Pulmonary artery endothelial cell (primary cell): ENCODE data around the gene LDLRAP1. TPM values are rescaled to one million over a fixed set of nuclear protein-coding genes. Genes with fewer than 3 reads are reported as not detected.

Experiments
- DNase-seq: peaks from one replicate; pipeline ENCODE4 v3.0.0-alpha.2; 2011; ENCODE audit warnings: low read depth, low spot score
- total RNA-seq: library from RNA; depleted of rRNA; stranded (reverse); fragments of >200 nt; gene quantifications from 2 replicates; pipeline ENCODE4 v1.2.3, GENCODE V29; 2014

The LDLRAP1 gene
- total RNA-seq, 1 donor from 2014 or later = 13.1 TPM

DNA sequence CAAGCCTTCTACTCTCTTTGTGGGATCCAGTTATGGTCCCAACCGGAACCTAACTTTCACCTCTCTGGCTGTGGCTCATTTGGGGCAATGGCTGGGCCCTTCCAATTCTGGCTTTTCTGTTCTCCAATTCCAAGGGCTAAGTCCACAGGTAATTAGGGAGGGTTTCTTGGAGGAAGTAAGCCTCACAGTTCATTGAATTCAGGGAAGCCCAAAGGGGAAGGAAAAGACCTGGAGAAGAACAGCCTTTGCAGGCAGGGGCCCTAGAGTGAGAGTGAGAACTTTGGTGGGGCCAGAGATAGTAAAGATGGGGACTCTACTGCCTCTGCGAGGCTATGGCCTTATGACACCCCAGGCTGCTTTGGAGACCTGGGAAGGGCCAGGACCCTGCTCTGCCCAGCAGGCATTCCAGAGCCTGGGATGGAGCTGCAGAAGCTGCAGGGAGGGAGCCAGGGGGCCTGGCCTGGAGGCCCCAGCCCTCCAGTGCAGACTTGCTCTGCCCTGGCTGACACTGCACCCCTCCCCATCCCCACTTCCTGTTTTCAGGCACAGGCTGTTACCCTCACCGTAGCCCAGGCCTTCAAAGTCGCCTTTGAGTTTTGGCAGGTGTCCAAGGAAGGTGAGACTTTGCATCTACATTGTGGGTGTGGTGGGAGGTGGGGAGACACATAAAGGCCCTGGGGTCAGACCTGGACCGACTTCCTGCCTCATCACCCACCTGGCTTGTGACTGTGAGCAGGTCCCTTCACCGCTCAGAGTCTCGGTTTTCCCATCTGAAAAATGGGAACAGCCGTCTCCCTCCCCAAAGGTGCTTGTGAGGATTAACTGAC, 18.9 kb downstream of the LDLRAP1 start:
- no peak for DNase-seq

DNA sequence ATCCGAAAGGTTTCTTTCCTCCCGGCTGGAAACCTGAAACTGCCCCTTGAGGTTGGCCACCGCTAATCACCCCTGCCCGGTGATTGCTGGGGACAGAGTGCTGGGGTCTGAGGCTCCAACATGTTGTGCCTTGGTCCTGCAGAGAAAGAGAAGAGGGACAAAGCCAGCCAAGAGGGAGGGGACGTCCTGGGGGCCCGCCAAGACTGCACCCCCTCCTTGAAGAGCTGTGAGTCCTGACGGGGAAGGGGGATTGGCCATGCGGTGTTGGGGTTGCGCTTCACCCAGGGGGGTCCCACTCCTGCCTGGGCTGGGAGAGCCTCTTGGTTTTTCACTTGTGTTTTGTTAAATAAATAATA, 19.5 kb downstream of the LDLRAP1 start:
- no peak for DNase-seq

DNA sequence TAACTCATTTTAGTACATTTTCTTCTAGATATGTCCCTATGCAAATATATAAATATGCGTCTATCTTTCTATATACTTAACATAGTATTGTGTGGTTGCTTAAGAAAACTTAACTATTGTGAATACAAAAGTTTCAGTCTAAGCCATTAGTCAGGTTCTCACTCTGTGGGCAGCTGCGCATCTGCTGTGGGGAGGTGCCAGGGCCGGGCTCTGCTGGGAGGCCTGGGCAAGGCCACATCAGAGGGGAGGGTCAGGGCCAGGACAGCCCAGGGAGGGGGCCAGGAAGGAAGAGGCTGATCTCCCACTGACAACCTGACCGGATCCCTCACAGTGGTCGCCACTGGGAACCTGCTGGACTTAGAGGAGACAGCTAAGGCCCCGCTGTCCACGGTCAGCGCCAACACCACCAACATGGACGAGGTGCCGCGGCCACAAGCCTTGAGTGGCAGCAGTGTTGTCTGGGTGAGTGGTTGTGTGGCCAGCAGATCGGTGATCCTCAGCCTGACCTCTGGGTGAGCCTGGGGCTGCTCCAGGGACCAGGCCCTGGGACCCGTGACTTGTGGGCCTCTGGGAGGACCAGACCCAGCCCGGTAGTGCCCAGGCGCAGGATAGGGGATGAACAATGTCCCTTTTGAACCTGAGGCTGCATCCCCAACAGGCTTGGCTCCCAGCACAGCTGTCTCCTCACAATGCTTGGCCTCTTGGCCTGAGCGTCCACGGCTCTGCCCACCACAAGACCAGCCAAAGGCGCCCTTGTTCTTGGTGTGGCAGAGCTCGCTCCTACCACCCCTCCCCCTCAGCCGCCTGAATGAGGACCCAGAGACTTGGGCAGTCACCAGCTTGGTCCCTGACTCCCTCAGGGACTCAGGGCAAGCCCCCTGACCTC, 20.2 kb downstream of the LDLRAP1 start:
- no peak for DNase-seq

DNA sequence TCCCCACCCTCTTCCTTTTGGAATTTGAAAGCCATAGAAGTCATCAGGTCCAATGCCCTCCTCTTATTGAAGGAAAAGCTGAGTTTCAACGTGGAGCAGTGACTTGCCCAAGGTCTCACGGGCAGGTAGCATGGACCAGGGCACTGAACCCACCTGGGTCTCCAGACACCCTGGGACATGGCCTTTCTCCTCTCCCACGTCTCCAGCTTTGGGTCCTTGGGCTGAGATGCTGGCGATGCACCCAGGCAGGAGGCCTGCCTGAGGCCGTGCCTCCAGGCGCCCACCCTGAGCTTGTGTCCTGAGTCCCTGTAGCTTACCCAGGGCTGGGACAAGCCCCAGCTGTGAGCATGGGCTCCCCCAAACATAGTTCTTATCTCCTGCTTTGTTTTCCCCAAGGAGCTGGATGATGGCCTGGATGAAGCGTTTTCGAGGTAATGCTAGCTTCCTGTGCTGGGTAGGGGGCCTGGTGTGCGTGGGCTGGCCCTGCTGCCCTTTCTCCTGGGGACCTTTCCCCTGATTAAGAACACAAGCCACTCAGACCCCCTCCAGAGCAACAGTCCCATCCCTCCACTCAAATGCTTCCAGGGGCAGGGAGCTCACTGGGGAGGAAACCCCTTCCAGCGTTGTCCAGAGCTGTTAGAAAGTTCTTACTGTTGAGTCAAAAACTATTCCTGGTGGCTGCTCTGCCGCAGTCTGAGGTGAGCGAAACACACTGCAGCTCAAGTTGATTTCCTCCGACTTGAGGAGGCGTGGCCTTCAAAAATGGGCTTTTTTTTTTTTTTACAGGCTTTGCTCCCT, 21.6 kb downstream of the LDLRAP1 start:
- no peak for DNase-seq

DNA sequence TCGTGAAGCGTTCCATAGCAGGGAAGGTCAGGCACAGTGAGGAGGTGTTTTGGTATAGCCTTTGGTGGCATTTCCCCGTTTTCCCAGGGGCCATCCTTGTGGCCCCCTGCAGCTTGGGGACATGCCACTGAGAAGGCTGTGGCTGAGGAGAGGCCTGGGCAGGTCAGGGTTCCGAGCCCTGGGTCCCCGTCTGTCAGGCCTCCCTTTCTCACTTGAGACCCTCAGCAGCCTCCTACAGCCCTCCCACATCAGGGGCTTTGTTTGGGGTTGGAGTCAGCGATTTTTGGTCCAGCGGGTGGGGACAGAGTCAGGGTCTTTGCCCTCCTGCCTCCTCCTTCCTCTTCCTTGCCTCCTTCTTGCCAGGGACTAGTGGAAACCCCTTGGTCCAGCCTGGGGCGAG, 22.2 kb downstream of the LDLRAP1 start:
- no peak for DNase-seq

DNA sequence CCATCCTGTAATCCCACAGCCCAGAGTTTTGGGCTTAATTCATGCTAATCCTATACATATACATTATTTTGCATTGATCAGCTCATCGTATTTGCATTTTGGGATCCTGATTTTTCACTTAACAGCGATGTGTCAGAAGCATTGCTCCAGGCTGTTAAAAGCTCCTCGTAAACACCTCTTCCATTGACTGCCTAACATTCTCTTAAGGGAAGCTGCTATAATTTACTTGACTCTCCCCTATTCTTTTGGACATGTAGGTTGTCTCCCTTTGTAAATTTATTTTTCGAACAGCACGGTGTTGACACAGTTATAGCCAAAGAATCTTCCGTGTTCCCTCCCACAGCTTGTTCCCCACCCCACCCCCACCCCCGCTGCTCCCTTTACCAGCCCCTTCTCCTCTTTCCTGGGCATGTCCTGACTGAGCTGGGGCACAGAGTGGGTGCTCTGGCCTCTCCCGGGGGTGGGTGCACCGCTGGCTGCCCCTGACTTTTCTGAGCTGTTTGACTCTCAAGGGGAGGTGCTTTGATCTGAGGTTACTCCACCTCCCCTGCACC, 22.8 kb downstream of the LDLRAP1 start:
- DNase-seq = no peak

DNA sequence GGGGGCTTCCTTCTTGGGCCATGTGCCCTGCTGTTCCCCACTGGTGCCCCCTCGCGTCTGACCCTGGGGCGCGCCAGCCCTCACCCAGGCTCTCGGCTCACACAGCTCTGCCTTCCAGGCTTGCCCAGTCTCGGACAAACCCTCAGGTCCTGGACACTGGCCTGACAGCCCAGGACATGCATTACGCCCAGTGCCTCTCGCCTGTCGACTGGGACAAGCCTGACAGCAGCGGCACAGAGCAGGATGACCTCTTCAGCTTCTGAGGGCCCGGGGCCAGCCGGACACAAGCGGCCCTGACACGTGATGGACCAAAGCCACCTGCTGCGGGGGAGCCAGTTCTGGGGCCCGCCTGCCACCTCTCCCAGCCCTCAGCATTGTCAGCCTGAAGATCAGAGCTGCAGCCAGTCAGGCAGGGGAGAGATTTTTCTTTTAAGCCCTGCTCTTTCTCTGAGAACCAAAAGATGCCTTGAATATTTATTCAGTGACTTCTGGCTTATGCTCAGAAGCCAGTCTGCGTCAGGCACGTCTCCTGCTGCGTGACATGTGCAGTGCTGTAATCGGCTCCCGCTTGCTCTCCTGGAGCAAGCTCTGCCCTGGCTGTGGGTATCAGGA, 23.4 kb downstream of the LDLRAP1 start:
- DNase-seq = no peak

DNA sequence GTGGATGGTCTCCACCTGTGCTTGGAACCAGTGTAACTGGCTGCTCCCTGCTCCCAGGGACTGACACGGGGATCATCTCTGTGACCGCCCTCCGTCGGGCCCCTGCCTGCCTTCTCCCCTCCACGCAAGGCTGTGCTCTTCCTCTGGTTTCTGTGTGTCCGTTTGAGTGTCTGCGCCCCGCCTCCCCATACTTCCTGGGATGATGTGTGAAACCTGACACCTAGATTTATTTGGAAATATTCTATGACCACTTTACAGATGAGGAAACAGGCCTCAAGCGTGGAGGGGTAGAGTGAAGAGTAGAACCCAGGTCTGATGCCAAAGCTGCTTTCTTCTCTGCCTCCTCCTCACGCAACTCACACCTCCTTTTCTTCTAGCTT, 24.3 kb downstream of the LDLRAP1 start:
- no peak for DNase-seq

DNA sequence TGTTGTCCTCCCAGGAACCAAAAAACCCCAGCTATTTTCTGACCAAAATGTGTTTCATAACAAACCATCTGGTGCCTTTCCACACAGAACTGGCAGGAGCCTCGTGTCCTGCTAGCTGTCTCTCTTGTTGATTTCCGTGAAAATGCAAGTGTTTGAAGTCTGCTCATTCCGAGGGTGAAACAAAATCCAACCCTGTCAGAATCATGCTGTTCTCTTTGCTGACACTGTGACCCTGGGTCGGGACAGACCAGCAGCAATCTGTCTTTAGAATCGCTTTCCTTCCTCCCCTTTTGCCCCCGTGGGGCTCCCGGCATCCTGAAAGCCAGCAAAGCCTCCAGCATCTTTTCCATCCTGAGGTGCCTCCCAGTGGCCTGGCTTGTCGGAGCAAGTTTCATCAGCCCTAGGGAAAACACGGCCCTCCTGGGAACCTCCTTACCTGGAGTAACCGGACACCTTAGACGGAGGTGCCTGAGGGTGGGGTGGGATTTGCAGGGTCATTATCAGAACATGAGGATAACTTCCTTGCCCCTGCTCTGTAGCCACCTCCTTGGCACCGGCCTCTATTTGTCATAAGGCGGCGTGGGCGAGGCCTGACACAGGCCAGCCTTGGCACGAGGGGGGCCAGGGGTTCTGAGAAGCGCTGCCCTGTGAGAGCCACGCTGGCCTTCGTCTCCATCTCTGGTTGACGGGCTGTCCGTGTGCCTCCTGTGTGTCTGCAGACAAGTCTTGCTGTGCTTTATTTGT, 24.9 kb downstream of the LDLRAP1 start:
- no peak for DNase-seq

DNA sequence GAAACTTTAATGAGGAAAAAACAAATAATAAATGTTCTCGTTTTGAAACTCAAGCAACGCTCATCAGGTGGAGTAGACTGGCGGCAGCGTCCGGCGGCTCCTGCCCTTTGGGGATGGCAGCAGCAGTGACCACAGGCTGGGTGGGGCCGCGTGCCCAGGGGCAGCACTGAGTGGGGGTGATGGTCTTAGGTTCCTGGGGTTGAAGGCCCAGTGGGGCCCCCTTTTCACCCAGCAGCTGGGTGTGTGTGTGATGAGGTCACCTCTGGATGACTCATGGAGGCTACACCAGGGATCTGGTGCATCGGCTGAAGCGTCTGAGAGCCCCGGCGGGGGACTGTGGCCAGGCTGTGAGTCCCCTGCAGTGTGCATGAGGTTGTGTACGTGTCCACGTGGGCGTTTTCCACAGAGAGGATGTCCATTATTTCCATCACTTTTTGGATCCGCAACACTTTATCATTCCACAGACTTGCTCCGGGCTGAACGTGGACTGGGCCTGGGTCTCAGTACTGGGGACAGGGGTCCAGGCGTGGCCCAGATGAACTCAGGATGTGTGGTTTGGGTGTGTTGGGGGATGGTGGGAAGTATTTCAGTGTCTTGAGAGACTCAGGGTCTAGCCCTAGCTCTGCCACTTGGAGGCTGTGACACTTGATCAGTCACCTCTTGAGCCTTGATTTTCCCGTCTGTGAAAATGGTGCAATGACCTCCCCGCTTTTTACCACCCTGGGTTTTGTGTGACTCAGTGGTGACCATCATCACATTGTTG, 25.6 kb downstream of the LDLRAP1 start:
- DNase-seq = no peak

DNA sequence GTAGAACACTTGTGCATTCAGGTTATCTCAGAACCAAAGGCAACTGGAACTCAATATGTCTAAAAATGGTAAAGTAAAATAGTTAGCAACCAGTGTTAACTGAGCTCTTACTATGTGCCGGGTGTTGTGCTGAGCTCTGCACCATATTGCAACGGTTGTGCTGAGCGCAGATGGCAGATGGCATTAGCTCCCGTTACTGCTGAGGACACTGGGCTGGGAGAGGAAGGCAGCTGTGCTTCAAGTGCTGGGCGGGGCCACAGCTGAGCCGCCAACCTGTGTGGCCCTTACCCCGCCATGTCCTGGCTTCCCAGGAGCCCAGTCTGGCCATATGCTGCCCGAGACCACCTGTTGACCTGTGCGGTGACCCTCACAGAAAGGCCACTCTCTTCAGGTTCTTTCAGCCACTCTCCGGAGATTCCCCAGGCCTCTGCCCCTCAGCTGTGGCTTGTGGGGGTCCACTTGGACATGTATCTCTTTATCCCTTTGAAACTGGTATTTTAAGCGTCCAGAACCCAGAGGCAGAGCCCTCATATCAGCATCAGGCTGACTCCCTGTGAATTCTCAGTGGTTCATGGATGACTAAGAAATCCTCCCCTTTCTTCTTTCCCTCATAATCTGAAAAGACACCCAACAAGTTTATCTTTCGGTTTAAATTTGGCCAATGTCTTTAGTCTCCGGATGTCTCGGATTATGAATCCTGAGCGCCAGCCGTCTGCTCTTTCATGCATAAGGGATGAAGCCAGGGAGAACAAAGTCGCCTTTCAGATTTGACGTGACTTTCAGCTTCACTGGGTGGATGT, 26.4 kb downstream of the LDLRAP1 start:
- DNase-seq = no peak

DNA sequence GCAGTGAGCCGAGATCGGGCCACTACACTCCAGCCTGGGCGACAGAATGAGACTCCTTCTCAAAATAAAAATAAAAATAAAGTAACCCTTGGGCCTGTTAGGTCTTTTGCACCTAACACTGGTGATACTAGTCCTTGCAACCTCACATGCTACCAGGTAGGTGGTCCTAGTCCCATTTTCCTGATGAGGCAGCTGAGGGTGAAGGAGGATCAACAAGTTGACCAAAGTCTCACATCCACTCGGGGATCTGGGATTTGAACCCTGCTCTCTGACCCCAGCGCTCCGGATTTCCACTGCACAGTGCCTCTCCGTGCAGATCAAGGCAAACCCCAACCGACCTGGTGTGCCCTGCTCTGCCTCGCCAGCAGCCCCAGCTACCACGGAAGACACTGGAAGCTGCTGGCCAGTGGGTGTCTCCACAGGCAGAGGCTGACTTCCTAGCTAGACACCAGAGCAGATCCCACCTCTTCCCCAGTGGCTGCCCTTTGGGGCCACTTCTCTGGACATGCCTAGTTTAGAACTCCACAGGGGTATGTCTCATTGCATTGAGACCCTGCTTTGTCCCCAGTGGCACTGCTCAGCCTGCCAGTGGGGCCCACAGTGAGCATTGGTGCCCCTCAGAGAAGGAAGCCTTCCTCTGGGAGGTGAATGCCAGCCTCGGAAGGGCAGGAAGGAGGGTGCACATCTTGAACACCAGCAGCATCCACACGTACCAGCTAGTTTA, 27.6 kb downstream of the LDLRAP1 start:
- DNase-seq = no peak

DNA sequence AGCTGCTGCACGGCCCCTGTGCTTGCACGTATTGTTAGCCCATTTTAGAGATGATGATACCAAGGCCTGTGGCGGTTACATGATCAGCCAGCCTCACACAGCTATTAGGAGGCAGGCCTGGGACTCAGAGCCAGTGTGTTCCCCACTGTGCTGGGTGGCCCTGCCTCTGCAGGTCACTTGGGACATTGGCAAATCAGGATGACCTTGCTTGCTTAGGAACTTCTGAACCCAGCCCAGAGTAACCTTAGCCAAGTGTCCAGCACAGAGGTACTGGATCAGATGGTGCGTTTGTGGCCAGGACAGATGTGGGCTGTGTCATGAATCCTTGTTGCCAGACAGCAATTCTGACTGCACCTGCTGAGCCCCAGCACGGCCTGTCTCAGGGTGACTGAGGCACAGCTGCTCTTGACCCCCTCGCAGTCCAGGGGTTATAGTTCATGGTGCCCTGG, 28.1 kb downstream of the LDLRAP1 start:
- no peak for DNase-seq

DNA sequence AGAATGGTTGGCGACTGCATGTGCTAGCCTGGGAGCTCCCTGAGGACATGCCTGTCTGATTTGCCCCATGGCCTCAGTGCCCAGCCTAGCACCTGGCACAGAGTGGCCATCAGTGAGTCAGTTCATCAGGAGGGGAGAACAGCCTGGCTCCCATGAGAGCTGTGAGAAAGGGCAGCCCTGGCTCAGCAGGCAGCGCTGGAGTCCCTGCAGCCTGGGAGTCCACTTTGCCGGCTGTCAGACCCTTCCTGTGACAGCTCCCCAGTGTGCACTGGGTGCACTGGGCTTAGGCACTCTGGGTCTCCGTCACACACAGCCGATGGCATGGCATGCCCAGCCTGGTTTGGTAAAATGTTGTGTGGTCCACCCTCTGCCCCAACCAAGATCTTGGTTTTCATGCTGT, 28.7 kb downstream of the LDLRAP1 start:
- DNase-seq = no peak

DNA sequence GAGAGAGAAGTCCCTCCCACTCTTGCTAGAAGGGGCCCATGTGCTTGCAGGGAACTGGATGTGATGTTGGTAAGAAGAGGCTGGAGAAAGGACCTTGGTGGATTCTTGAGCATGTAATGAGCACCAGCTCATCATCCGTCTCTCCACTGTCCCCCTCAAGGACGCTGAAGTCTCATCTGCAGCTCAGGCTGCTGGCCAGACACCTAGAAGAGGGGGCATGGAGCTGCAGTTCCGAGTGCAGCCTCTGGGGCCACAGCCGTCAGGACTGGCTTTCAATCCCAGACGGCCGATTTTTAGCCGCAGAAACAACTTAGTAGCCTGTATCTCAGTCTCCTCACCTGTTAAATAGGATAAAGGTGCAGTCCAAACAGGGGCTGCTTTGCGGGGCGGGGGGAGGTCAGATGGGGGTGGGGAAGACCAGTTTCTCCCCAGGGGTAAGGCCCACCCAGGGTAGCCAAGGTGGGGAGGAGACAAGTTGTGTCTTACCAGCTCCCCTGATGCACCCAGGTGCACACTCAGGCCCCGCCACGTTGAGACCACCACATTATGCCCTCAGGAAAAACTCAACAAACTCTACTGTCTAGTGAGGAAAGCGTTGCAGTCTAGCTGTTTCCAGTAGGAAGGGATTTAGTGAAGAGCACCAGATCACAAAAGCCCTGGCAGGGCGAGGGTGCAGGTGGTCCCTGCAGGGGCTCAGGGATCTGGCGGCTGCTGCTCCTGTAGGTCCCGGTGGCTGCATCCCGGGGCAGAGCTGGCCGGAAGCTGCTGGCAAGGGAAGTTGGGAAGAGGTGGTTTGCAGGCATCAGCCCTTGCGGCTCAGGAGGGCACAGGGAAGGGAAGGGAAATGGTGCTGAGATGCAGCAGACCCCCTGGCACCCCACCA, 29.5 kb downstream of the LDLRAP1 start:
- DNase-seq = no peak

DNA sequence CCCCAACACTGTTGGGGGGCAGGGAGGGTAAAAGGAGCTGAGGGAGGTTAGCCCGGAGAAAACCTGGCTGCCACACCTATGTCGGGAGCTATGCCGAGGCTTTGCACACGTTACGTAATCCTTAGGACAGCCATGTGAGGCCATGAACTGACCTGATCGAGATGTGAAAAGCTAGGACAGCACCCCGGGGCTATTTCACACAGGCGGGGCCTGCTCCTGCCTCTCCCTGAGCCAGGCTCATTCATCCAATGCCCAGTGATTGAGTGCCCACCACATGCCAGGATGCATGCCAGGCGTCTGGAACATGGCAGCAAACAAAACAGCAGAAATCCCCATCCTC, 30.2 kb downstream of the LDLRAP1 start:
- no peak for DNase-seq

DNA sequence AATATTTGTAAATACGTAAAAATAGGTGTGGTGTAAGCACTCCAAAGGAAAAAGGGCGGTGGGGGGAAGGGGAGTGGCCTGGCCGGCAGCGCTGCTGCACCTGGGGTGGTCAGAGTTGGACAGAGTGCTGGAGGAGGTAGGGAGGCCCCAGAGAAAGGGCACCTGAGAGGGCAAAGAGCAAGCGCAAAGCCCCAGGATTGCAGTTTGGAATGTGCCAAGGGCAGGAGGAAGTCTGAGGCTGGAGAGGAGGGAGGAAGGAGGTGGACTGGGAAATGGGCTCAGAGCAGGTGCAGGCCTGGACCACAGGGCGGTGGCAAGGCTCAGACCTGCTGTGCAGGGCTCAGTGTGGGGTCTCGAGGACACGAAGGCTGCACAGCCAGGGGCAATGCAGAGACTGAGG, 30.6 kb downstream of the LDLRAP1 start:
- no peak for DNase-seq
